PFSK-1 (cell line): ENCODE data around the gene NECAB3.

Experiments
- FOXP2 ChIP-seq: optimal IDR thresholded peaks from 2 replicates; pipeline ENCODE3; 2011; ENCODE audit warnings: borderline replicate concordance, control low read depth, inconsistent platforms; ENCODE audit not compliant: insufficient read depth; ENCODE audit errors: extremely low read length, extremely low read depth
- POLR2AphosphoS5 ChIP-seq: IDR thresholded peaks from 2 replicates; pipeline ENCODE4 v1.6.1; 2012; ENCODE audit warnings: low read depth, mild to moderate bottlenecking, control low read depth, low read length, moderate library complexity
- SIN3A ChIP-seq: IDR thresholded peaks from 2 replicates; pipeline ENCODE4 v1.6.1; 2012; ENCODE audit warnings: mild to moderate bottlenecking, low read length, moderate library complexity, borderline replicate concordance; ENCODE audit not compliant: insufficient read depth
- TAF1 ChIP-seq: IDR thresholded peaks from 2 replicates; pipeline ENCODE4 v1.6.1; 2012; ENCODE audit warnings: low read length, control low read depth, borderline replicate concordance; ENCODE audit not compliant: insufficient read depth
- TF ChIP-seq, protein P1 (sequence below), 2 experiments: IDR thresholded peaks; 2 replicates each; pipeline versions ENCODE4 v1.6.1 to v1.8.0; 2011 to 2012; ENCODE audit warnings: low read depth in 2 of 2, low read length in 2 of 2, control low read depth in 1 of 2, inconsistent platforms in 1 of 2, mild to moderate bottlenecking in 1 of 2, moderate library complexity in 1 of 2; ENCODE audit not compliant: insufficient read depth in 1 of 2

Gene NECAB3

DNA sequence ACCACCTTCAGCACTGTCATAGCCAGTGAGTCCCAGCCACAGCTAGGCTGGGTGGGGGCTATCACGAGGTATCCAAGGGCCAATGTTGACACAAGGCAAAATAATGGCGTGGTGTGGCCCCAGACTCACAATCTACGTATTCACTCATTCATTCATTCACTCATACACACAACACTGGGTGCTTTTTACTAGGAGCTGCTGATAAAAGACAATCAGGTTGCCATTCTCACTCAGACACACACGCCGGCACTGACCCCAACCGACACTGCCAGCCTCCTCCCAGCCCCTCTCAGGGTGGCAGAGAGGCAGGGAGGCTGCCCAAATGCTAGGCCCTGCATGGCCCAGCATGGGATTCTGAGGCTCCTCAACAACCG, 13.6 kb downstream of the NECAB3 start:
- no peak for TF ChIP-seq SIN3A
- TF ChIP-seq POLR2AphosphoS5 = no peak
- no peak for TF ChIP-seq FOXP2
- no peak for TF ChIP-seq TAF1
- TF ChIP-seq, protein P1, sequence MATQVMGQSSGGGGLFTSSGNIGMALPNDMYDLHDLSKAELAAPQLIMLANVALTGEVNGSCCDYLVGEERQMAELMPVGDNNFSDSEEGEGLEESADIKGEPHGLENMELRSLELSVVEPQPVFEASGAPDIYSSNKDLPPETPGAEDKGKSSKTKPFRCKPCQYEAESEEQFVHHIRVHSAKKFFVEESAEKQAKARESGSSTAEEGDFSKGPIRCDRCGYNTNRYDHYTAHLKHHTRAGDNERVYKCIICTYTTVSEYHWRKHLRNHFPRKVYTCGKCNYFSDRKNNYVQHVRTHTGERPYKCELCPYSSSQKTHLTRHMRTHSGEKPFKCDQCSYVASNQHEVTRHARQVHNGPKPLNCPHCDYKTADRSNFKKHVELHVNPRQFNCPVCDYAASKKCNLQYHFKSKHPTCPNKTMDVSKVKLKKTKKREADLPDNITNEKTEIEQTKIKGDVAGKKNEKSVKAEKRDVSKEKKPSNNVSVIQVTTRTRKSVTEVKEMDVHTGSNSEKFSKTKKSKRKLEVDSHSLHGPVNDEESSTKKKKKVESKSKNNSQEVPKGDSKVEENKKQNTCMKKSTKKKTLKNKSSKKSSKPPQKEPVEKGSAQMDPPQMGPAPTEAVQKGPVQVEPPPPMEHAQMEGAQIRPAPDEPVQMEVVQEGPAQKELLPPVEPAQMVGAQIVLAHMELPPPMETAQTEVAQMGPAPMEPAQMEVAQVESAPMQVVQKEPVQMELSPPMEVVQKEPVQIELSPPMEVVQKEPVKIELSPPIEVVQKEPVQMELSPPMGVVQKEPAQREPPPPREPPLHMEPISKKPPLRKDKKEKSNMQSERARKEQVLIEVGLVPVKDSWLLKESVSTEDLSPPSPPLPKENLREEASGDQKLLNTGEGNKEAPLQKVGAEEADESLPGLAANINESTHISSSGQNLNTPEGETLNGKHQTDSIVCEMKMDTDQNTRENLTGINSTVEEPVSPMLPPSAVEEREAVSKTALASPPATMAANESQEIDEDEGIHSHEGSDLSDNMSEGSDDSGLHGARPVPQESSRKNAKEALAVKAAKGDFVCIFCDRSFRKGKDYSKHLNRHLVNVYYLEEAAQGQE (IDR thresholded peaks at IDR 0.05; ENCODE audit: insufficient read depth in 1 of 2, low read depth in 2 of 2, low read length in 2 of 2) = no peak

DNA sequence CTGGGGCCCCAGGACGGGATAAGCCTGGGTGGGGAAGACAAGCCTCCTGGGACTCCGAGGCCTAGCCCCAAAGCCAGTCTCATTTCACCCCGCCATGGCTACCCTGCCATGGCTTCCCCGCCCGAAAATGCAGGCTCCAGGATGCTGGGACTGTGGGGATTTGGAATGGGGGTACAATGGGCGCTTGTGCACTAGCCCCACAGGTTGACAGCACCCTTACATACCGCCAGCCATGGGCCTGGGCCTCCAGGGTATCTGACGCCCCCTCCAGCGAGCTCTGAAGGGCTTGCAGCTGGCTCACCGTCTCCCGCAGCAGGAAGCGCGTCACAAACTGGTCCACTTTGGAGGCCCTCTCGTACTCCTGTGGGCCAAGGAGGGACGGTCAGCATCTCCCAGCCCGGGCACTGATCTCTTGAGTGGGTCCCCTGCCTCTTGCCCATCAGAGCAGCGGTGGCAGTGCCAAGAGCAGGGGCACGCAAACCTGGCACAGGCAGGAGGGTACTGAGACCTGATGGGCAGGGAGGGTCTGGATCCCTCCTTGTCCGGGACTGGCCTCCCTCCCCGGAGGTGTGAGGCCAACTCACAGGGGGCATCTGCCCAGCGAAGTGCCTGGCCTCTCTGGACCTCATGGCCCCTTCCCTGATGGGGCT, 14.1 kb downstream of the NECAB3 start:
- TF ChIP-seq, protein P1 (IDR thresholded peaks at IDR 0.05; ENCODE audit: insufficient read depth in 1 of 2, low read depth in 2 of 2, low read length in 2 of 2) = no peak
- TF ChIP-seq FOXP2 (no peak), POLR2AphosphoS5 (no peak)

DNA sequence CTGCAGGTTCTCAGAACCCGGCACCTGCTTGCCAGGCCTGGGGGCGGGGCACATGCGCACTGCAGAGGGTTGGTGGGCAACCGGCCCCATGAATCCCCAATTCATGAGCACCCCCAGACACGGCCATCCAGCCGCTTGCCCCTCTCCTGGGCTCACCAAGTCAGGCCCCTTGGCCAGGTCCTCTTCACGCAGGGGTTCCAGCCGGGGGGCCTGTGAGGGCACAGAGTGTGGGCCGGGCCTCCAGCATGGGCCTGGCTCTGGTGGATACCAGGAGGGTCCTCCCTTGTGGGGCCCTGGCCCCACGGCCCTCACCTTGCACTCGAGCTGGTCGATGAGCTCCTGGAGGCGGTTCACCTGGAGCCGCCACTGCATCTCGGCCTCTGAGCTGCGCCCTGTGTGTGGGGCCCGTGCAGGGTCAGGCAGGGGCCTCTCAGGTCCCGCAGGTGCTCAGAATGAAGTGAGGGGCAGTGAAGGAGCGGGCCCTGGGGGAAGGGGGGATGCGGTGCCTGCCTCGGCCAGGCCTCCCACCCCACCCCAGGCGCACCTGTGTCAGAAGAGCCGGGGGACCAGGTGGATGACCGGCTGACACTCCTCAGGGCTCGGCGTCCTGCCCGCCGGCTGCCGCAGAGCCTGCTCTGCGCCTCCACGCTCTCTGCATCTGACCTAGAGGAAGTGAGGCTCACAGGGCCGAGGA, 14.7 kb downstream of the NECAB3 start:
- TF ChIP-seq, protein P1 (IDR thresholded peaks at IDR 0.05; ENCODE audit: insufficient read depth in 1 of 2, low read depth in 2 of 2, low read length in 2 of 2) = no peak
- TF ChIP-seq SIN3A (no peak), FOXP2 (no peak), POLR2AphosphoS5 (no peak), TAF1 (no peak)

DNA sequence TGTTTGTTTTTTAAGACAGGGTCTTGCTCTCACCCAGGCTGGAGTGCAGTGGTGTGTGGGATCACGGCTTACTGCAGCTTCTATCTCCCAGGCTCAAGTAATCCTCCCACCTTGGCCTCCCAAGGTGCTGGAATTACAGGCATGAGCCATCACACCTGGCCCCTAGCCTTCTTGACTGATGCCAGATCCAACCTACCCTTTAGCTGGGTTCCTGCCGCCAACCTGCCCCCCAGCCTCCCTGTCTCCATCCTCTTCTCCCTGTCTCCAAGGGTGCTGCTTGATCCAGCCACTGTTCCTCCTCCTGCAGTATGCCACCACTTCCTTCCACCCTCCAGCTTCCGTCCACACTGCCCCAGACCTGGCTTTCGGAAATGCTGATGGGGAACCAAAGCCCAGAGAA, 15.3 kb downstream of the NECAB3 start:
- no peak for TF ChIP-seq TAF1

DNA sequence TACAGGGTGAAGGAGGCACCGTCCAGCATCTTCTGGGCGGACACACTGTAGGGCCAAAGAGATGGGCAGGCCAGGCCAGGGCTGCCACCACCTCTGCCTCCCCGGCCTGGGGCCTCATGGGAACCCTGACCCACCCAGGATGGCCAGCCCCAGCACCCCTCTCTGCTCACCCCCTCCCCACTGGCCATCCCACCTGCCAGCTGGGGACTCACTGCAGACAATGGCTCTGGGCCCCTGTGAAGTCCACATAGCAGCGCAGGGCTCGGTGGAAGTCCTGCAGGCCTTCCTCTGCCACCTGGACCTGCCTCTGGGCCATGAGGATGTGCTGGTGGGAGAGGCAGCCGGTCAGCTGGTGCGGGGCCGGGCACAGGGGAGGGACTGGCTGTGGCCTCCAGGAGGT, 15.7 kb downstream of the NECAB3 start:
- no peak for TF ChIP-seq FOXP2

DNA sequence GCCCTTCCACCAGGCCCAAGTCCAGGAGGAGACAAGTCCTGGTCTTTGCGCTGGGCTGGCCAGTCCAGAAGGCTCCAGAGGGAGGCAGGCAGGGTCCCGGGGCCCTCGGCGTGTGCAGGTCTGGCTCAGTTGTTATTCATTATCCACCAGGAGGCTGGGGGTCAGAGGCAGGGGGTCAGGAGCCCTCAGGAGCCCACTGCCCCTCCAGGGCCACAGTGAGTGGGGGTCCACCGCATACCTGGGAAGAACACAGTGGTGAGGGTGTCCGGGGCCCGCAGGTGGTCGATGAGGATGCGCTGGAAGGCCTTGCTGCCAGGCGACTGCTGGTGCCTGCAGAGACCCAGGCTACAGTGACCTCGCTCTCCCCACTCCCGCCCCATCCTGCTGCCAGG, 16.5 kb downstream of the NECAB3 start:
- TF ChIP-seq, protein P1 (IDR thresholded peaks at IDR 0.05; ENCODE audit: insufficient read depth in 1 of 2, low read depth in 2 of 2, low read length in 2 of 2) = no peak
